Thyroid gland (tissue), 4 donors: ENCODE measurements around the gene KMT5C.
"Not testable (repeated sequence)": the region's sequence is repeated elsewhere in the genome, so short reads cannot be mapped to it uniquely, and the experiment has no call there.

ENCODE experiments used
- POLR2A ChIP-seq, 2 donors: fragments of 450-650 bp; IDR thresholded peaks; one replicate each; pipeline ENCODE4 v1.6.1; 2017; ENCODE audit warnings: antibody characterized with exemption in 2 of 2, mild to moderate bottlenecking in 2 of 2, moderate library complexity in 1 of 2
- TF ChIP-seq, protein P1 (sequence below), 6 experiments: fragments of 200-600 bp in 3 of 6; fragments of 450-650 bp in 3 of 6; sonication (generic) in 3 of 6; IDR thresholded peaks; one replicate each; pipeline ENCODE4 v1.5.1; 2016 to 2019; ENCODE audit warnings: antibody characterized with exemption in 6 of 6, mild to moderate bottlenecking in 2 of 6, inconsistent platforms in 1 of 6, moderate library complexity in 1 of 6

DNA sequence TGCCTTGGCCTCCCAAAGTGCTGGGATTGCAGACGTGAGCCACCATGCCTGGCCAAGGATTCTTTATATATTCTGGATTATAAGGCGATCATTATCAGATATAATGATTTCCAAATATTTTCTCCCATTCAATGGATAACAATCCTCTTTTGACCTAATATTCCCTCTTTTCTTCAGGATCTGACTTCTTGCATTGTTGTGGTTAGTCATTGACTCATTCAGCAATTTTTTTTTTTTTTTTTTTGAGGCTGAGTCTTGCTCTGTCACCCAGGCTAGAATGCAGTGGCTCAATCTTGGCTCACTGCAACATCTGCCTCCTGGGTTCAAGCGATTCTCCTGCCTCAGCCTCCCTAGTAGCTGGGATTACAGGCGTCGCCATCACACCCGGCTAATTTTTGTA lies 9.9 kb upstream of the KMT5C start:
- TF ChIP-seq POLR2A (IDR thresholded peaks at IDR 0.05) = not testable (repeated sequence)
- TF ChIP-seq, protein P1, sequence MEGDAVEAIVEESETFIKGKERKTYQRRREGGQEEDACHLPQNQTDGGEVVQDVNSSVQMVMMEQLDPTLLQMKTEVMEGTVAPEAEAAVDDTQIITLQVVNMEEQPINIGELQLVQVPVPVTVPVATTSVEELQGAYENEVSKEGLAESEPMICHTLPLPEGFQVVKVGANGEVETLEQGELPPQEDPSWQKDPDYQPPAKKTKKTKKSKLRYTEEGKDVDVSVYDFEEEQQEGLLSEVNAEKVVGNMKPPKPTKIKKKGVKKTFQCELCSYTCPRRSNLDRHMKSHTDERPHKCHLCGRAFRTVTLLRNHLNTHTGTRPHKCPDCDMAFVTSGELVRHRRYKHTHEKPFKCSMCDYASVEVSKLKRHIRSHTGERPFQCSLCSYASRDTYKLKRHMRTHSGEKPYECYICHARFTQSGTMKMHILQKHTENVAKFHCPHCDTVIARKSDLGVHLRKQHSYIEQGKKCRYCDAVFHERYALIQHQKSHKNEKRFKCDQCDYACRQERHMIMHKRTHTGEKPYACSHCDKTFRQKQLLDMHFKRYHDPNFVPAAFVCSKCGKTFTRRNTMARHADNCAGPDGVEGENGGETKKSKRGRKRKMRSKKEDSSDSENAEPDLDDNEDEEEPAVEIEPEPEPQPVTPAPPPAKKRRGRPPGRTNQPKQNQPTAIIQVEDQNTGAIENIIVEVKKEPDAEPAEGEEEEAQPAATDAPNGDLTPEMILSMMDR (IDR thresholded peaks at IDR 0.05) = not testable (repeated sequence)
